HL-60 (cell line): ENCODE data around the gene NOS1.
A peak's percentile ranks its signal among the peaks of the same experiment; 100 is the strongest.

Source experiments
- DNase-seq, 2 experiments: peaks; one replicate each; pipeline ENCODE4 v3.0.0-alpha.2; 2010 to 2020; ENCODE audit warnings: low read depth in 1 of 2, low spot score in 1 of 2
- H3K27ac ChIP-seq: fragments of 250-450 bp; sonication (Bioruptor Pico); replicated peaks from 2 replicates; pipeline ENCODE4 v1.5.1; 2020; ENCODE audit warnings: mild to moderate bottlenecking, moderate library complexity
- H3K27me3 ChIP-seq: fragments of 250-450 bp; sonication (Bioruptor Pico); 2 replicates; pipeline ENCODE4 v1.5.1; 2021; ENCODE audit warnings: mild to moderate bottlenecking, moderate library complexity; ENCODE audit not compliant: insufficient read depth, poor library complexity, severe bottlenecking
- H3K4me3 ChIP-seq: replicated peaks from 2 replicates; pipeline ENCODE4 v1.5.1; 2011; ENCODE audit warnings: mild to moderate bottlenecking, control low read depth, low read length; ENCODE audit not compliant: insufficient read depth
- CTCF ChIP-seq: IDR thresholded peaks from one replicate; pipeline ENCODE4 v1.5.1; 2011; ENCODE audit warnings: low read length, control low read depth, inconsistent platforms; ENCODE audit not compliant: insufficient read depth
- GABPA ChIP-seq: IDR thresholded peaks from 2 replicates; pipeline ENCODE4 v1.6.1; 2012; ENCODE audit warnings: low read depth
- POLR2AphosphoS5 ChIP-seq: IDR thresholded peaks from 2 replicates; pipeline ENCODE4 v1.6.1; 2012; ENCODE audit warnings: low read depth
- REST ChIP-seq: IDR thresholded peaks from 2 replicates; pipeline ENCODE4 v1.6.1; 2012; ENCODE audit warnings: low read depth; ENCODE audit not compliant: insufficient replicate concordance
- SPI1 ChIP-seq: IDR thresholded peaks from 2 replicates; pipeline ENCODE4 v1.6.1; 2012; ENCODE audit warnings: low read depth, mild to moderate bottlenecking, borderline replicate concordance

NOS1 gene

DNA sequence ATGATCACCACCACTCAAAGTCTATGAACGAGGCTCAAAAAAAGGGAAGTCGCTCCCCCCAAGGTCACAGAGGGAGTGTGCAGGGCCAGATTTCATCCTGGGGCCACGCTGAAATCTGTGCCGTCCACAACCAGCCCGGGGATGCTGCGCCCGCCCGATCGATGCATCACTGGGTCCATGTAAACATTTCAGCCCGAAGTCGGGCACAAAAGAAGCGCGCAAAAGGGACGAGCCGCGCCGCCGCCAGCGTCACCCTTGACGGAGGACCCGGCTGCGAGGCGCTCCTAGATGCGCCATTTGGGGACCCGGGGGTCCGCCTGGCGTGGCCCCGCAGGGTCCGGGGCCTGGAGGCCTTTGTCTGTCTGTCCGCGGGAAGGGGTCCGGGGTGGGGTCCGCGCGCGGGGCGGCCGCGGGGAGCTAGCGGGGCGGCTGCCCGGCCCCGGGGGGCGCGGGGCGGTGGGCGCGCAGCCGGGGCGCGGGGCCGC is 171.7 kb downstream of the NOS1 start:
- TF ChIP-seq GABPA (no peak), CTCF (no peak), REST (no peak), SPI1 (peak; percentile 83), POLR2AphosphoS5 (no peak)
- peak in 1 of 2 experiments; percentile 40 for DNase-seq
- Histone ChIP-seq H3K4me3 (peak overlapping the region; percentile 94), H3K27ac (no peak overlapping the region), H3K27me3 (no peaks in the 10 kb centered on the region)

DNA sequence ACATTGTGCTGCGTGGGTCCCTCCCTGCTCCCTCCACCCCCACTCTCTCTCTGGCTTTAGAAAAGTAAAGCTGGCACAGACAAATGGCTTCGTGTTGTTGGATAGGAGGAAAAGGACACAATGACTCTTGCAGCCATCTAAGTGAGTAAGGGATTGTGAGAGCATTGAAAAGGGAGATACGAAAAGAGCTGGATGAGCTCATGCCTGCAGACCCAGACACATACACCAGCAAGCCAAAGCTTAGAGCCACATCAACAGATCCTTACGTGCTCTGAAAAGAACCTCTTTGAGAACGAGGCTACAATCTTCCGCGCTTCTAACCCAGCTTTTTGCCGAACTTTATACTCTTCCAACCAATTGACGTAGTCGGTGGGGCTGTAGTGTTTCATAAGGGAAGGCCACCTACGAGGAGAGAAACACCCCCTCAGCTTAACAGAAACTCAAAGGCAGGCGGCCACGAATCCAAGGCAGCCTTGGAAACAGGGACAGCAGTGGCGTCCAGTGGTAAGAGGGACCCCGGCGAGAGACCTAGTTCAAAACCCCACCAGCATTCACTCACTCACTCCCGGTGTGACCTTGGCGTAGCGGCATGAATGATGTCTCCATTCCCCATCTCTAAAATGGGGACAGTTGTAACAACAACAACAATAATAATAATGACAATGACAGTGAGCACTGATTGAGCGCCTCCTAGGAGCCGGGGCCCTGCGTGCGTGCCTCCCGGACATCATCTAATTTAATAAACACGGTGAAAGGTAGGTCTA is 172.3 kb downstream of the NOS1 start:
- TF ChIP-seq GABPA, result no peak
- no peak for TF ChIP-seq CTCF
- no peak for TF ChIP-seq REST
- TF ChIP-seq SPI1, result no peak
- no peak for TF ChIP-seq POLR2AphosphoS5
- Histone ChIP-seq H3K4me3 (peak overlapping the region; percentile 94), H3K27ac (no peak overlapping the region), H3K27me3 (no peaks in the 10 kb centered on the region)
- no peak for DNase-seq

DNA sequence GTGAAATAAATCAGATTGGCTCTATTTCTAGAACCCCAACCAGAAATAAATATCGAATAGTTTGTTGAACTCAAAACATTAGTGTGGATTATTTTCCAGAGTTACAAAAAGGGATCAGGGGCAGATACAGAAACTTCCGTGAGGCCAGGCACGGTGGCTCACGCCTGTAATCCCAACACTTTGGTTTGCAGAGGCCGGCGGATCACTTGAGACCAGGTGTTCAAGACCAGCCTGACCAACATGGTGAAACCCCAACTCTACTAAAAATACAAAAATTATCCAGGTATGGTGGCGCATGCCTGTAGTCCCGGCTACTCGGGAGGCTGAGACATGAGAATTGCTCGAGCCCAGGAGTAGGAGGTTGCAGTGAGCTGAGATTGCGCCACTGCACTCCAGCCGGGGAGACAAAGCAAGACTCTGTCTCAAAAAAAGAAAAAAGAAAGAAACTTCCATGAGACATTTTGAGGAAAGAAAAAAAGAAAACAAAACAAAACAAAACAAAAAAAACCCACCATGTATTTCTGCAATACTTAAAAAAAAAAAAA is 173.2 kb downstream of the NOS1 start:
- DNase-seq, result no peak
- TF ChIP-seq GABPA (no peak), REST (no peak), CTCF (no peak), POLR2AphosphoS5 (no peak), SPI1 (no peak)
- Histone ChIP-seq H3K4me3 (no peak overlapping the region), H3K27ac (no peak overlapping the region), H3K27me3 (no peaks in the 10 kb centered on the region)
